Measurements from ENCODE around the gene SIAH1. TPM values are rescaled to one million over a fixed set of nuclear protein-coding genes. Genes with fewer than 3 reads are reported as not detected.
"Not testable (repeated sequence)": the region's sequence is repeated elsewhere in the genome, so short reads cannot be mapped to it uniquely, and the experiment has no call there.

Gene SIAH1
- total and polyA plus RNA-seq, 2 donors (not counting 1 experiment from before 2014, with no cell fraction given), result 21.4 to 59.1 TPM

DNA sequence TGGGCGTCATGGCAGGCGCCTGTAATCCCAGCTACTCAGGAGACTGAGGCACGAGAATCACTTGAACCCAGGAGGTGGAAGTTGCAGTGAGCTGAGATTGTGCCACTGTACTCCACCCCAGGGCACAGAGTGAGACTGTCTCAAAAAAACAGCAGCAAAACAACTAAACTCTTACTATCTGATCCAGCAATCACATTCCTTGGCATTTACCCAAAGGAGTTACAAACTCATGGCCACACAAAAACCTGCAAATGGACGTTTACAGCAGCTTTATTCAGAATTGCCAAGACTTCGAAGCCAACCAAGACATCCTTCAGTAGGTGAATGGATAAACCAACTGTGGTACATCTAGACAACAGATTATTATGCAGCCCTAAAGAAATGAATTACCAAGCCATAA is 4.0 kb downstream of the SIAH1 start:
- H3K79me2 ChIP-seq (ENCODE audit: control insufficient read depth, insufficient read depth, low read length), result peaks cover 79% of the 10 kb centered on the region
- H3K27ac ChIP-seq (ENCODE audit: insufficient read depth, low read length), result no peak overlapping the region
- no peaks in the 10 kb centered on the region for H3K36me3 ChIP-seq (ENCODE audit: control insufficient read depth, insufficient read depth, low read length)
- no peaks in the 10 kb centered on the region for H3K27me3 ChIP-seq (ENCODE audit: control insufficient read depth, insufficient read depth, low read length)
- TF ChIP-seq CTCF (conservative IDR thresholded peaks at IDR 0.05 in 1 of 2, IDR thresholded peaks at IDR 0.05 in 1 of 2; ENCODE audit: low read depth in 1 of 2, low read length in 2 of 2) (no peak), EZH2 (IDR thresholded peaks at IDR 0.05; ENCODE audit: low read length, missing control alignments) (no peak)
- no peak overlapping the region for H3K4me2 ChIP-seq (ENCODE audit: extremely low read depth, insufficient read depth, low read length)
- H3K4me1 ChIP-seq (ENCODE audit: control insufficient read depth, extremely low read depth, insufficient read depth, low read length), result peaks cover 2% of the 10 kb centered on the region
- H4K20me1 ChIP-seq (ENCODE audit: control insufficient read depth, extremely low read depth, insufficient read depth, low read length), result no peaks in the 10 kb centered on the region
- no peak overlapping the region for H3K4me3 ChIP-seq (replicated peaks in 1 of 4; ENCODE audit: control extremely low read depth in 1 of 4, insufficient read depth in 1 of 4, low read depth in 3 of 4, low read length in 4 of 4)
- H3K9me3 ChIP-seq (ENCODE audit: control insufficient read depth, insufficient read depth, low read depth, low read length), result no peaks in the 10 kb centered on the region
- no peak overlapping the region for H2AFZ ChIP-seq (ENCODE audit: low read length)
- H3K9ac ChIP-seq (ENCODE audit: insufficient read depth, low read length), result no peak overlapping the region
- peak; percentile 40 to 57 for DNase-seq (ENCODE audit: low read depth in 2 of 2)

DNA sequence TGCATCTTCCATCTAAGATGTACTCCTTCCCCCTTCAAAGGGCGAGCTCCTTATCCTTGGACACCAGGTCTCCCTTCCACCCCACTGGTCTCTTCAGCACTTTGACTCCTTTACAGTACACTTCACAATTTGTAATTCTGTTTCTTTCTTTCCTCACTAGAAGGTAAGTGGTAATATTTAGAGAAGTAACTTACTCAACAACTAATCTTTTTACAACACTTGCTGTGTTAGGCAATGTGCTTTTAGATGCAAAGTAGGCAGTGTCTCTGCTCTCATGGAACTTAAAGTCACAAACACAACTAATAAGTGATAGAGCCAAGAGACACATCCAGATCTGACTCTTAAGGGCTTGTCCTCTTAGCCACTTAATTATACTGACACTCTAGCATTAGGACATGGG is 6.4 kb downstream of the SIAH1 start:
- no peak overlapping the region for H3K27ac ChIP-seq (ENCODE audit: insufficient read depth, low read length)
- no peaks in the 10 kb centered on the region for H3K36me3 ChIP-seq (ENCODE audit: control insufficient read depth, insufficient read depth, low read length)
- no peaks in the 10 kb centered on the region for H3K27me3 ChIP-seq (ENCODE audit: control insufficient read depth, insufficient read depth, low read length)
- no peaks in the 10 kb centered on the region for H4K20me1 ChIP-seq (ENCODE audit: control insufficient read depth, extremely low read depth, insufficient read depth, low read length)
- peaks cover 5% of the 10 kb centered on the region for H3K4me1 ChIP-seq (ENCODE audit: control insufficient read depth, extremely low read depth, insufficient read depth, low read length)
- H3K9ac ChIP-seq (ENCODE audit: insufficient read depth, low read length), result no peak overlapping the region
- peaks cover 95% of the 10 kb centered on the region for H3K79me2 ChIP-seq (ENCODE audit: control insufficient read depth, insufficient read depth, low read length)
- DNase-seq (ENCODE audit: low read depth in 2 of 2), result no peak
- no peak overlapping the region for H3K4me3 ChIP-seq (replicated peaks in 1 of 4; ENCODE audit: control extremely low read depth in 1 of 4, insufficient read depth in 1 of 4, low read depth in 3 of 4, low read length in 4 of 4)
- no peaks in the 10 kb centered on the region for H3K9me3 ChIP-seq (ENCODE audit: control insufficient read depth, insufficient read depth, low read depth, low read length)
- TF ChIP-seq CTCF (conservative IDR thresholded peaks at IDR 0.05 in 1 of 2, IDR thresholded peaks at IDR 0.05 in 1 of 2; ENCODE audit: low read depth in 1 of 2, low read length in 2 of 2) (no peak), EZH2 (IDR thresholded peaks at IDR 0.05; ENCODE audit: low read length, missing control alignments) (no peak)
- H2AFZ ChIP-seq (ENCODE audit: low read length), result no peak overlapping the region
- no peak overlapping the region for H3K4me2 ChIP-seq (ENCODE audit: extremely low read depth, insufficient read depth, low read length)

DNA sequence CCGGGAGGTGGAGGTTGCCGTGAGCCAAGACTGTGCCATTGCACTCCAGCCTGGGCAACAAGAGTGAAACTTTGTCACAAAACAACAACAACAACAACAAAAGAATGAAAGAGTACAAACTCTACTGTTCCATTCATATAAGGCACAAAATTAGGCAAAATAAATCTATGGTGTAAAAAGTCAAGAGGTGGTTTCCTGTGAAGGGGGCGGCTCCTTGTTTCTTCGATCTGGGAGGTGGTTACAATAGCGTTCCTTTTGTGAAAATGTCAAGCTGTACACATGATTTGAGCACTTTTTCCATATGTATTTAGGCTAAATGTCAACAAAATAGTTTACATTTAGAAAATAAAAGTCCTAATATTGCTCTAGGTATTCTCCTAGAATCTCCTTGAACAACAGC is 6.9 kb downstream of the SIAH1 start:
- no peak overlapping the region for H3K9ac ChIP-seq (ENCODE audit: insufficient read depth, low read length)
- H3K9me3 ChIP-seq (ENCODE audit: control insufficient read depth, insufficient read depth, low read depth, low read length), result no peaks in the 10 kb centered on the region
- no peak for DNase-seq (ENCODE audit: low read depth in 2 of 2)
- no peak overlapping the region for H3K4me2 ChIP-seq (ENCODE audit: extremely low read depth, insufficient read depth, low read length)
- H3K4me3 ChIP-seq (replicated peaks in 1 of 4; ENCODE audit: control extremely low read depth in 1 of 4, insufficient read depth in 1 of 4, low read depth in 3 of 4, low read length in 4 of 4), result no peak overlapping the region
- H2AFZ ChIP-seq (ENCODE audit: low read length), result no peak overlapping the region
- peaks cover 2% of the 10 kb centered on the region for H4K20me1 ChIP-seq (ENCODE audit: control insufficient read depth, extremely low read depth, insufficient read depth, low read length)
- H3K79me2 ChIP-seq (ENCODE audit: control insufficient read depth, insufficient read depth, low read length), result peaks cover 95% of the 10 kb centered on the region
- peaks cover 10% of the 10 kb centered on the region for H3K4me1 ChIP-seq (ENCODE audit: control insufficient read depth, extremely low read depth, insufficient read depth, low read length)
- TF ChIP-seq CTCF (conservative IDR thresholded peaks at IDR 0.05 in 1 of 2, IDR thresholded peaks at IDR 0.05 in 1 of 2; ENCODE audit: low read depth in 1 of 2, low read length in 2 of 2) (no peak), EZH2 (IDR thresholded peaks at IDR 0.05; ENCODE audit: low read length, missing control alignments) (no peak)
- H3K36me3 ChIP-seq (ENCODE audit: control insufficient read depth, insufficient read depth, low read length), result no peaks in the 10 kb centered on the region
- H3K27me3 ChIP-seq (ENCODE audit: control insufficient read depth, insufficient read depth, low read length), result no peaks in the 10 kb centered on the region
- H3K27ac ChIP-seq (ENCODE audit: insufficient read depth, low read length), result no peak overlapping the region

- H3K4me3 ChIP-seq (replicated peaks in 1 of 4; ENCODE audit: control extremely low read depth in 1 of 4, insufficient read depth in 1 of 4, low read depth in 3 of 4, low read length in 4 of 4); H4K20me1 ChIP-seq (ENCODE audit: control insufficient read depth, extremely low read depth, insufficient read depth, low read length); H3K4me2 ChIP-seq (ENCODE audit: extremely low read depth, insufficient read depth, low read length); H3K4me1 ChIP-seq (ENCODE audit: control insufficient read depth, extremely low read depth, insufficient read depth, low read length); H3K27me3 ChIP-seq (ENCODE audit: control insufficient read depth, insufficient read depth, low read length); H2AFZ ChIP-seq (ENCODE audit: low read length); H3K27ac ChIP-seq (ENCODE audit: insufficient read depth, low read length); H3K36me3 ChIP-seq (ENCODE audit: control insufficient read depth, insufficient read depth, low read length); H3K9me3 ChIP-seq (ENCODE audit: control insufficient read depth, insufficient read depth, low read depth, low read length); H3K9ac ChIP-seq (ENCODE audit: insufficient read depth, low read length): not testable (repeated sequence)
- DNase-seq (ENCODE audit: low read depth in 2 of 2), result peak in 1 of 2 donors; percentile 20
- peaks cover 95% of the 10 kb centered on the region for H3K79me2 ChIP-seq (ENCODE audit: control insufficient read depth, insufficient read depth, low read length)
Measured at GRCh38 chr16:48377301-48377700, 7.9 kb downstream of the SIAH1 start.

Data from fibroblast of lung (primary cell).